Naive thymus-derived CD4-positive, alpha-beta T cell (primary cell): Measurements from ENCODE around the gene MTHFD1. TPM values are rescaled to one million over a fixed set of nuclear protein-coding genes. Genes with fewer than 3 reads are reported as not detected.

Experiments used
- ATAC-seq: fragments of 150-1000 bp; cut with Tn5 transposase; 2 replicates; pipeline ENCODE4 v1.10.0; 2021; ENCODE audit warnings: mild to moderate bottlenecking, moderate library complexity
- CTCF ChIA-PET: fragments of 350-600 bp; sonication (Branson Sonifier 250); formaldehyde crosslinking; loops from one replicate; lab custom pipeline; 2021; ENCODE audit warnings: antibody characterized with exemption; lab: Charles Lee
- POLR2A ChIA-PET: fragments of 350-600 bp; sonication (Branson Sonifier 250); formaldehyde crosslinking; loops from one replicate; lab custom pipeline; 2021; ENCODE audit warnings: antibody characterized with exemption, inconsistent platforms; lab: Charles Lee
- DNase-seq, 9 donors: peaks; one replicate each; pipeline versions ENCODE4 v3.0.0 to v3.0.0-alpha.2; 2020 to 2022; ENCODE audit warnings: mixed read lengths in 1 of 9
- H3K27ac ChIP-seq: one replicate; pipeline ENCODE4 v1.7.0; 2013; ENCODE audit warnings: mild to moderate bottlenecking, low read depth, low read length, moderate library complexity
- H3K27me3 ChIP-seq, 2 donors: one replicate each; pipeline ENCODE4 v1.7.0; 2013; ENCODE audit warnings: low read length in 2 of 2, mild to moderate bottlenecking in 2 of 2, moderate library complexity in 2 of 2; ENCODE audit not compliant: control insufficient read depth in 2 of 2, insufficient read depth in 2 of 2
- H3K36me3 ChIP-seq, 3 experiments: 1 replicate in 2 of 3; 2 replicates in 1 of 3; pipeline ENCODE4 v1.7.0; 2013; ENCODE audit warnings: low read length in 3 of 3, mild to moderate bottlenecking in 3 of 3, moderate library complexity in 1 of 3; ENCODE audit not compliant: insufficient read depth in 3 of 3, control insufficient read depth in 2 of 3
- H3K4me1 ChIP-seq, 2 donors: one replicate each; pipeline ENCODE4 v1.7.0; 2013; ENCODE audit warnings: low read length in 2 of 2, mild to moderate bottlenecking in 2 of 2, moderate library complexity in 1 of 2; ENCODE audit not compliant: control insufficient read depth in 2 of 2, insufficient read depth in 2 of 2
- H3K4me3 ChIP-seq: 2 replicates; pipeline ENCODE4 v1.7.0; 2013; ENCODE audit warnings: mild to moderate bottlenecking, low read length
- H3K9me3 ChIP-seq, 3 experiments: 1 replicate in 2 of 3; 2 replicates in 1 of 3; pipeline ENCODE4 v1.7.0; 2013; ENCODE audit warnings: low read length in 3 of 3; ENCODE audit not compliant: control insufficient read depth in 2 of 3
- H3K27ac Mint-ChIP-seq, 9 donors: one replicate each; pipeline ENCODE4 v1.8.0; 2020 to 2022; ENCODE audit warnings: mixed read lengths in 9 of 9, mild to moderate bottlenecking in 8 of 9, moderate library complexity in 5 of 9, inconsistent platforms in 2 of 9
- H3K27me3 Mint-ChIP-seq, 5 donors: one replicate each; pipeline ENCODE4 v1.8.0; 2021 to 2022; ENCODE audit warnings: mixed read lengths in 5 of 5, mild to moderate bottlenecking in 1 of 5
- H3K36me3 Mint-ChIP-seq, 5 donors: one replicate each; pipeline ENCODE4 v1.8.0; 2020 to 2022; ENCODE audit warnings: mixed read lengths in 5 of 5, mild to moderate bottlenecking in 3 of 5, inconsistent platforms in 1 of 5
- H3K4me1 Mint-ChIP-seq, 7 donors: one replicate each; pipeline ENCODE4 v1.8.0; 2020 to 2022; ENCODE audit warnings: mixed read lengths in 7 of 7, mild to moderate bottlenecking in 3 of 7, inconsistent platforms in 1 of 7
- H3K4me3 Mint-ChIP-seq, 10 donors: one replicate each; pipeline ENCODE4 v1.8.0; 2020 to 2022; ENCODE audit warnings: mild to moderate bottlenecking in 10 of 10, mixed read lengths in 10 of 10, moderate library complexity in 6 of 10, inconsistent platforms in 2 of 10
- H3K9me3 Mint-ChIP-seq, 11 donors: one replicate each; pipeline ENCODE4 v1.8.0; 2020 to 2022; ENCODE audit warnings: mixed read lengths in 11 of 11, mild to moderate bottlenecking in 4 of 11, inconsistent platforms in 1 of 11, moderate library complexity in 1 of 11
- intact Hi-C, 2 donors: fragments of 100-400 bp; cut with micrococcal nuclease; formaldehyde crosslinking; loops; one replicate each; pipeline ENCODE4 v1.15.1; 2023
- polyA plus RNA-seq, 2 donors: library from polyadenylated mRNA; unstranded; fragments of 300-500 nt; fragmentation: Illumina TruSeq; gene quantifications; one replicate each; pipeline ENCODE4 v1.2.3, GENCODE V29; 2021
- total RNA-seq, 6 experiments: library from RNA in 5 of 6; stranded (reverse) in 5 of 6; gene quantifications; 1 replicate in 5 of 6; 2 replicates in 1 of 6; pipeline ENCODE4 v1.2.3 and lab custom pipeline; 2021 to 2026

The MTHFD1 gene
- total and polyA plus RNA-seq, 7 experiments from 2014 or later = 28.0 to 189 (median 30.9) TPM

- peaks cover 0 to 42% (median 0%) of the 10 kb centered on the region in 5 donors for H3K36me3 Mint-ChIP-seq
- POLR2A ChIA-PET = interaction anchor here (0.8 to 6.5 kb wide), 17 partner anchors 9 to 961 kb away, joined by 3 to 157 read pairs (median 6); partner anchors contain the start of genes AKAP5, HSPA2, MTHFD1 and PPP2R5E
- CTCF ChIA-PET = interaction anchor here (0.6 to 1.4 kb wide), 2 partner anchors 75 to 870 kb away, joined by 3 read pairs; no protein-coding TSS in a partner anchor
- ATAC-seq = peak; percentile 54
- peaks cover 0 to 8% (median 0%) of the 10 kb centered on the region in 3 experiments for H3K36me3 ChIP-seq
- peaks cover 46 to 70% (median 60%) of the 10 kb centered on the region in 7 donors for H3K4me1 Mint-ChIP-seq
- intact Hi-C loops = loop anchor here (1.0 to 5.0 kb wide), 6 partner anchors 37 to 1342 kb away; partner anchors contain the start of genes AKAP5 (in 1 of the 2), CHURC1 (in 1 of the 2), FNTB (in 1 of the 2) and SGPP1 (in 1 of the 2)
- no peaks in the 10 kb centered on the region for H3K27me3 ChIP-seq
- H3K27me3 Mint-ChIP-seq = peaks cover 0 to 3% (median 0%) of the 10 kb centered on the region in 5 donors
- peak within 1 kb of the TSS; percentile 96 to 100 (median 100) for H3K27ac Mint-ChIP-seq
- peak within 1 kb of the TSS; percentile 88 for H3K4me3 ChIP-seq
- H3K27ac ChIP-seq = peak within 1 kb of the TSS; percentile 99
- H3K4me3 Mint-ChIP-seq = peak within 1 kb of the TSS; percentile 88 to 100 (median 96)
- no peaks in the 10 kb centered on the region for H3K9me3 ChIP-seq
- peaks cover 39 to 57% of the 10 kb centered on the region in 2 donors for H3K4me1 ChIP-seq
- peaks cover 0 to 6% (median 0%) of the 10 kb centered on the region in 11 donors for H3K9me3 Mint-ChIP-seq
- DNase-seq = peak; percentile 75 to 90 (median 85)
These were observed 116.2 kb downstream of the MTHFD1 start, which contains the start of gene ZBTB1 for GRCh38 chr14:64504310-64504896. Gene ZBTB1 (plus strand): TSS chr14:64504770. CDS start chr14:64521505, 16,735 bp downstream.

- peaks cover 0 to 6% (median 0%) of the 10 kb centered on the region in 11 donors for H3K9me3 Mint-ChIP-seq
- H3K27me3 Mint-ChIP-seq = peaks cover 0 to 3% (median 0%) of the 10 kb centered on the region in 5 donors
- H3K4me3 Mint-ChIP-seq = peak overlapping the region; percentile 88 to 100 (median 96)
- H3K36me3 ChIP-seq = peaks cover 0 to 8% (median 0%) of the 10 kb centered on the region in 3 experiments
- H3K9me3 ChIP-seq = no peaks in the 10 kb centered on the region
- intact Hi-C loops = loop anchor here (1.0 to 5.0 kb wide), 8 partner anchors 38 to 1342 kb away; partner anchors contain the start of genes AKAP5 (in 2 of the 2), CHURC1 (in 1 of the 2), FNTB (in 1 of the 2) and SGPP1 (in 1 of the 2)
- ChIA-PET POLR2A (interaction anchor here (0.6 to 6.5 kb wide), 22 partner anchors 8 to 962 kb away, joined by 3 to 157 read pairs (median 6); partner anchors contain the start of genes AKAP5, HSPA2, MTHFD1 and PPP2R5E), CTCF (interaction anchor here (0.6 to 1.4 kb wide), 3 partner anchors 75 to 871 kb away, joined by 3 read pairs; no protein-coding TSS in a partner anchor)
- peaks cover 35 to 52% of the 10 kb centered on the region in 2 donors for H3K4me1 ChIP-seq
- H3K27ac ChIP-seq = peak overlapping the region; percentile 99
- peak overlapping the region; percentile 93 to 100 (median 99) for H3K27ac Mint-ChIP-seq
- no peaks in the 10 kb centered on the region for H3K27me3 ChIP-seq
- H3K36me3 Mint-ChIP-seq = peaks cover 0 to 35% (median 0%) of the 10 kb centered on the region in 5 donors
- DNase-seq = peak; percentile 57 to 92 (median 88)
- peaks cover 44 to 70% (median 58%) of the 10 kb centered on the region in 7 donors for H3K4me1 Mint-ChIP-seq
- peak; percentile 36 for ATAC-seq
- H3K4me3 ChIP-seq = peak overlapping the region; percentile 88
These were observed 117.0 kb downstream of the MTHFD1 start for GRCh38 chr14:64504897-64505794.

- peak overlapping the region; percentile 59 to 100 (median 97) for H3K27ac Mint-ChIP-seq
- peaks cover 0 to 6% (median 0%) of the 10 kb centered on the region in 11 donors for H3K9me3 Mint-ChIP-seq
- H3K27me3 Mint-ChIP-seq = peaks cover 0 to 3% (median 0%) of the 10 kb centered on the region in 5 donors
- H3K36me3 ChIP-seq = peaks cover 0 to 8% (median 0%) of the 10 kb centered on the region in 3 experiments
- ATAC-seq (no peak), DNase-seq (no peak)
- no peaks in the 10 kb centered on the region for H3K9me3 ChIP-seq
- CTCF ChIA-PET = interaction anchor here (0.8 kb wide), 1 partner anchor 10 kb away, joined by 4 read pairs; no protein-coding TSS in a partner anchor
- H3K36me3 Mint-ChIP-seq = peaks cover 0 to 35% (median 0%) of the 10 kb centered on the region in 5 donors
- no peaks in the 10 kb centered on the region for H3K27me3 ChIP-seq
- peaks cover 38 to 53% of the 10 kb centered on the region in 2 donors for H3K4me1 ChIP-seq
- H3K4me1 Mint-ChIP-seq = peaks cover 60 to 76% (median 66%) of the 10 kb centered on the region in 7 donors
- intact Hi-C loops = no loop called here
- peak overlapping the region; percentile 99 for H3K27ac ChIP-seq
- POLR2A ChIA-PET = interaction anchor here (0.6 to 2.9 kb wide), 4 partner anchors 9 to 43 kb away, joined by 3 to 17 read pairs (median 8); no protein-coding TSS in a partner anchor
- peak overlapping the region; percentile 88 for H3K4me3 ChIP-seq
- peak overlapping the region; percentile 88 to 100 (median 92) for H3K4me3 Mint-ChIP-seq
These were observed 118.6 kb downstream of the MTHFD1 start for GRCh38 chr14:64506721-64507120.

- intact Hi-C loops = no loop called here
These were observed 119.4 kb downstream of the MTHFD1 start for GRCh38 chr14:64507376-64508156.

GRCh38 chr14:64508215-64508776, 120.1 kb downstream of the MTHFD1 start:
- ATAC-seq = no peak
- intact Hi-C loops = no loop called here
- H3K27me3 ChIP-seq = no peaks in the 10 kb centered on the region
- Mint-ChIP-seq H3K9me3 (peaks cover 0 to 6% (median 0%) of the 10 kb centered on the region in 11 donors), H3K36me3 (peaks cover 0 to 26% (median 0%) of the 10 kb centered on the region in 5 donors), H3K4me1 (peaks cover 61 to 82% (median 75%) of the 10 kb centered on the region in 7 donors), H3K27ac (peak overlapping the region; percentile 71 to 100 (median 97)), H3K27me3 (peaks cover 0 to 3% (median 0%) of the 10 kb centered on the region in 5 donors), H3K4me3 (peak overlapping the region in 8 of 10 donors; percentile 17 to 100 (median 88))
- CTCF ChIA-PET = interaction anchor here (1.5 to 5.5 kb wide), 5 partner anchors 10 to 164 kb away, joined by 3 to 40 read pairs (median 17); no protein-coding TSS in a partner anchor
- no peak overlapping the region for H3K4me3 ChIP-seq
- no peak for DNase-seq
- peak overlapping the region; percentile 99 for H3K27ac ChIP-seq
- POLR2A ChIA-PET = interaction anchor here (0.7 to 2.6 kb wide), 5 partner anchors 11 to 78 kb away, joined by 3 to 14 read pairs (median 3); no protein-coding TSS in a partner anchor
- H3K4me1 ChIP-seq = peaks cover 46 to 56% of the 10 kb centered on the region in 2 donors
- peaks cover 0 to 2% (median 0%) of the 10 kb centered on the region in 3 experiments for H3K36me3 ChIP-seq
- H3K9me3 ChIP-seq = no peaks in the 10 kb centered on the region

More at GRCh38 chr14:64507376-64508156, 119.4 kb downstream of the MTHFD1 start:
- ChIA-PET CTCF (interaction anchor here (0.8 to 5.5 kb wide), 4 partner anchors 11 to 164 kb away, joined by 4 to 40 read pairs (median 25); no protein-coding TSS in a partner anchor), POLR2A (interaction anchor here (0.6 to 2.6 kb wide), 5 partner anchors 10 to 41 kb away, joined by 3 to 14 read pairs (median 3); no protein-coding TSS in a partner anchor)
- Histone ChIP-seq H3K4me3 (peak overlapping the region; percentile 88), H3K27ac (peak overlapping the region; percentile 99), H3K27me3 (no peaks in the 10 kb centered on the region), H3K4me1 (peaks cover 41 to 49% of the 10 kb centered on the region in 2 donors), H3K9me3 (no peaks in the 10 kb centered on the region), H3K36me3 (peaks cover 0 to 8% (median 0%) of the 10 kb centered on the region in 3 experiments)
- ATAC-seq (no peak), DNase-seq (no peak)
- Mint-ChIP-seq H3K4me1 (peaks cover 60 to 75% (median 68%) of the 10 kb centered on the region in 7 donors), H3K36me3 (peaks cover 0 to 29% (median 0%) of the 10 kb centered on the region in 5 donors), H3K27ac (peak overlapping the region; percentile 66 to 100 (median 97)), H3K27me3 (peaks cover 0 to 3% (median 0%) of the 10 kb centered on the region in 5 donors), H3K9me3 (peaks cover 0 to 6% (median 0%) of the 10 kb centered on the region in 11 donors), H3K4me3 (peak overlapping the region; percentile 66 to 100 (median 92))
